AG04450 (cell line): ENCODE data around the gene DMTF1. TPM values are rescaled to one million over a fixed set of nuclear protein-coding genes. Genes with fewer than 3 reads are reported as not detected.
"Not testable (repeated sequence)": the region's sequence is repeated elsewhere in the genome, so short reads cannot be mapped to it uniquely, and the experiment has no call there.

Experiments
- CTCF ChIA-PET: fragments of 300-600, 350-600 bp; formaldehyde crosslinking; extraction: SDS; loops from one replicate; lab custom pipeline; 2022; ENCODE audit warnings: antibody characterized with exemption, inconsistent platforms; lab: Charles Lee
- POLR2A ChIA-PET: fragments of 350-600 bp; formaldehyde crosslinking; extraction: SDS; loops from one replicate; lab custom pipeline; 2021; ENCODE audit warnings: antibody characterized with exemption, inconsistent platforms; lab: Yijun Ruan, JAX
- DNase-seq: peaks from one replicate; pipeline ENCODE4 v3.0.0-alpha.2; 2011; ENCODE audit warnings: low read depth, low spot score
- H3K27ac ChIP-seq: one replicate; pipeline ENCODE4 v1.5.1; 2012; ENCODE audit warnings: low read depth, low read length, control low read depth
- H3K27me3 ChIP-seq: one replicate; pipeline ENCODE4 v1.6.0; 2012; ENCODE audit warnings: low read length; ENCODE audit not compliant: control insufficient read depth, insufficient read depth
- H3K4me3 ChIP-seq: 2 replicates; pipeline ENCODE4 v1.5.1; 2011; ENCODE audit warnings: mild to moderate bottlenecking, low read depth, low read length, control low read depth
- H3K9me3 ChIP-seq: 2 replicates; pipeline ENCODE4 v1.5.1; 2012; ENCODE audit warnings: low read length; ENCODE audit not compliant: control insufficient read depth, insufficient read depth
- polyA plus RNA-seq: library from polyadenylated mRNA; depleted of rRNA; stranded (reverse); fragments of >200 nt; gene quantifications from 2 replicates; pipeline ENCODE4 v1.2.3, GENCODE V29; 2011
- TF ChIP-seq, protein P1 (sequence below): IDR thresholded peaks from 2 replicates; pipeline ENCODE4 v1.5.1; 2011; ENCODE audit warnings: low read depth, low read length, control low read depth, inconsistent platforms

Gene DMTF1
- polyA plus RNA-seq, 1 experiment: 134 TPM

GRCh38 chr7:87110778-87111177 is 41.5 kb upstream of the DMTF1 start:
- ChIA-PET CTCF (no interaction called here), POLR2A (no interaction called here)
- Histone ChIP-seq H3K27ac (no peak overlapping the region), H3K27me3 (no peaks in the 10 kb centered on the region), H3K9me3 (no peaks in the 10 kb centered on the region), H3K4me3 (no peak overlapping the region)
- no peak for DNase-seq
- TF ChIP-seq, protein P1, sequence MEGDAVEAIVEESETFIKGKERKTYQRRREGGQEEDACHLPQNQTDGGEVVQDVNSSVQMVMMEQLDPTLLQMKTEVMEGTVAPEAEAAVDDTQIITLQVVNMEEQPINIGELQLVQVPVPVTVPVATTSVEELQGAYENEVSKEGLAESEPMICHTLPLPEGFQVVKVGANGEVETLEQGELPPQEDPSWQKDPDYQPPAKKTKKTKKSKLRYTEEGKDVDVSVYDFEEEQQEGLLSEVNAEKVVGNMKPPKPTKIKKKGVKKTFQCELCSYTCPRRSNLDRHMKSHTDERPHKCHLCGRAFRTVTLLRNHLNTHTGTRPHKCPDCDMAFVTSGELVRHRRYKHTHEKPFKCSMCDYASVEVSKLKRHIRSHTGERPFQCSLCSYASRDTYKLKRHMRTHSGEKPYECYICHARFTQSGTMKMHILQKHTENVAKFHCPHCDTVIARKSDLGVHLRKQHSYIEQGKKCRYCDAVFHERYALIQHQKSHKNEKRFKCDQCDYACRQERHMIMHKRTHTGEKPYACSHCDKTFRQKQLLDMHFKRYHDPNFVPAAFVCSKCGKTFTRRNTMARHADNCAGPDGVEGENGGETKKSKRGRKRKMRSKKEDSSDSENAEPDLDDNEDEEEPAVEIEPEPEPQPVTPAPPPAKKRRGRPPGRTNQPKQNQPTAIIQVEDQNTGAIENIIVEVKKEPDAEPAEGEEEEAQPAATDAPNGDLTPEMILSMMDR: no peak

DNA sequence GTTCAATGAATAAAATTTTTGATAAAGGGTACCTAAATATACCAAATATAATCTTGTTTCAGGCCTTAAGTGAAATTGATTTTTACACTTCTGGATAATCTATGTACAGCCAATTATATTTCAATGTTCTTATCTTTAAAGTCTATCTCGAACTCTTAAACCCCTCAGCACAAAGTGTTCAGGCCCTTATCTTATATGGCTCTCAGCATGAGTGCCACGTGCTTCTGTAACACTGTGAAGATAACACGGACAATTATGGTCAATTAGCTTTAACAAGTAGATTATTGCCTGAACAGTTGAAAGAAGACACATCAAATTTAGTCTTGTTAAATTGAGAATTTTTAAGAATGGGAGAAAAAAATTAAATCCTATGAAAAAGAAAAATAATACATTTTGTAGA is 40.4 kb upstream of the DMTF1 start:
- ChIA-PET CTCF (no interaction called here), POLR2A (no interaction called here)
- Histone ChIP-seq H3K27ac (no peak overlapping the region), H3K4me3 (no peak overlapping the region), H3K27me3 (no peaks in the 10 kb centered on the region), H3K9me3 (no peaks in the 10 kb centered on the region)
- TF ChIP-seq, protein P1: no peak
- no peak for DNase-seq

DNA sequence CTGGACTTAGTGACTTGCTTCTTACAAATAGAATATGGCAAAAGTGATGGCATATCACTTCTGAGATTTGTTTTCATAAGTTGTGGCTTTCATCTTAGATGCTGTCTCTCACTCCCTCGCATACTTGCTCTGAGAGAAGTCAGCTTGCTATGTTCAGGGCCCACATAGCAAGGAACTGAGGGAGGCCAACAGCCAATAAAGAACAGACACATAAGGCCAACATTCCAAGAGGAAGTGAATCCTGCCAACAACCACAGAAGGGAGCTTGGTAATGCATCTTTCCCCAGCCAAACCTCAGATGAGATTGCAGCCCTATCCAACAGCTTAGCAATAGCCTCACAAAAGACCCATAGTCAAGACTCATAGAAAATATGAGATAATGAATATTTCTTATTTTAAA is 39.2 kb upstream of the DMTF1 start:
- TF ChIP-seq, protein P1: no peak
- H3K27ac ChIP-seq: no peak overlapping the region
- H3K9me3 ChIP-seq: no peaks in the 10 kb centered on the region
- no peak for DNase-seq
- ChIA-PET POLR2A (no interaction called here), CTCF (no interaction called here)
- no peak overlapping the region for H3K4me3 ChIP-seq
- H3K27me3 ChIP-seq: no peaks in the 10 kb centered on the region

DNA sequence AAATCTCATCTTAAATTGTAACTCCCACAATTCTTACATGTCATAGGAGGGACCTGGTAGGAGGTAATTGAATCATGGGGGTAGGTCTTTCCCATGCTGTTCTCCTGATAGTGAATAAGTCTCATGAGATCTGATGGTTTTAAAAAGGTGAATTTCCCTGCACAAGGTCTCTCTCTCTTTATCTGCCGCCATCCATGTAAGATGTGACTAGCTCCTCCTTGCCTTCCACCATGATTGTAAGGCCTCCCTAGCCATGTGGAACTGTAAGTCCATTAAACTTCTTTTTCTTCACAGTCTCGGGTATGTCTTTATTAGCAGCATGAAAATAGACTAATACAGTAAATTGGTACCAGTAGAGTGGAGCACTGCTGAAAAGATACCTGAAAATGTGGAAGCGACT is 38.3 kb upstream of the DMTF1 start:
- H3K4me3 ChIP-seq, POLR2A ChIA-PET, H3K9me3 ChIP-seq, CTCF ChIA-PET, DNase-seq, H3K27ac ChIP-seq, H3K27me3 ChIP-seq: not testable (repeated sequence)

- H3K9me3 ChIP-seq, DNase-seq, H3K27me3 ChIP-seq, POLR2A ChIA-PET, H3K27ac ChIP-seq, CTCF ChIA-PET, H3K4me3 ChIP-seq: not testable (repeated sequence)
Observed at GRCh38 chr7:87115772-87116171, 36.5 kb upstream of the DMTF1 start.

DNA sequence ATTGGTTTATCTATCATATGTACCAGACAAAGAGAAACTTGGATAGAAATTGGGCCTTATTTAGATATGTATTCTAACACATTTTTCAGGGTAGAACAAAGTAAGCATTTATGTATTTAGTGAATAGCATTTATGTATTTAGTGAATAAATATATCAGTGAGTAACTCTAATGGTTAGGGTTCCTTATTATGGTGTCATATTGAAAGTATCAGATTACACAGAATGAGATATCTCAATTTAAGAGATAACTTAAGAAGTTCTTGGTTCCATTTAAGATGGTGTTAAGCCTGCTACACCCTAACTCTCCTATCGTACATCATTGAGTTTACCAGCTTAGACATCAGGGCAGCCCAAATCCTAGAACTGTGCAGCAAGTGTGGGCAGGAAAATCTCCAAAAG is 35.9 kb upstream of the DMTF1 start:
- no peak for DNase-seq
- TF ChIP-seq, protein P1: no peak
- H3K27ac ChIP-seq: no peak overlapping the region

More for the DNA sequence above, 35.9 kb upstream of the DMTF1 start:
- Histone ChIP-seq H3K27me3 (no peaks in the 10 kb centered on the region), H3K4me3 (no peak overlapping the region), H3K9me3 (no peaks in the 10 kb centered on the region)
- ChIA-PET POLR2A (no interaction called here), CTCF (no interaction called here)
